Liver (tissue), 9 donors: ENCODE results near the gene CXXC5. TPM values are rescaled to one million over a fixed set of nuclear protein-coding genes. Genes with fewer than 3 reads are reported as not detected.

Source experiments
- DNase-seq: peaks from one replicate; pipeline ENCODE4 v3.0.0-alpha.2; 2017; ENCODE audit warnings: low spot score
- H3K27ac ChIP-seq, 2 donors: one replicate each; pipeline ENCODE4 v1.7.0; 2013; ENCODE audit warnings: inconsistent platforms in 2 of 2, low read length in 2 of 2, control low read depth in 1 of 2, low read depth in 1 of 2, mild to moderate bottlenecking in 1 of 2
- H3K27me3 ChIP-seq, 4 donors: one replicate each; pipeline versions ENCODE4 v1.6.1 to v1.7.0; 2013; ENCODE audit warnings: low read length in 3 of 4, inconsistent platforms in 1 of 4, mild to moderate bottlenecking in 1 of 4, moderate library complexity in 1 of 4; ENCODE audit not compliant: control insufficient read depth in 4 of 4, insufficient read depth in 4 of 4
- H3K36me3 ChIP-seq, 4 donors: one replicate each; pipeline versions ENCODE4 v1.6.1 to v1.7.0; 2013; ENCODE audit warnings: low read length in 3 of 4, mild to moderate bottlenecking in 3 of 4, low read depth in 1 of 4, moderate library complexity in 1 of 4; ENCODE audit not compliant: control insufficient read depth in 4 of 4, insufficient read depth in 3 of 4
- H3K4me1 ChIP-seq, 4 donors: one replicate each; pipeline versions ENCODE4 v1.6.1 to v1.7.0; 2013; ENCODE audit warnings: low read length in 3 of 4, mild to moderate bottlenecking in 3 of 4, moderate library complexity in 1 of 4; ENCODE audit not compliant: control insufficient read depth in 4 of 4, insufficient read depth in 4 of 4
- H3K4me3 ChIP-seq, 3 donors: one replicate each; pipeline versions ENCODE4 v1.6.1 to v1.7.0; 2013; ENCODE audit warnings: low read length in 3 of 3, control low read depth in 1 of 3, low read depth in 1 of 3, mild to moderate bottlenecking in 1 of 3
- H3K9ac ChIP-seq, 2 donors: one replicate each; pipeline ENCODE4 v1.7.0; 2013; ENCODE audit warnings: low read length in 2 of 2, mild to moderate bottlenecking in 2 of 2, moderate library complexity in 2 of 2, control low read depth in 1 of 2, low read depth in 1 of 2
- H3K9me3 ChIP-seq, 4 donors: one replicate each; pipeline versions ENCODE4 v1.6.1 to v1.7.0; 2013; ENCODE audit warnings: low read length in 3 of 4; ENCODE audit not compliant: control insufficient read depth in 4 of 4
- EGR1 ChIP-seq, 2 donors: IDR thresholded peaks; 2 replicates each; pipeline ENCODE4 v1.6.1; 2016 to 2018; ENCODE audit warnings: antibody characterized with exemption in 2 of 2, low read depth in 2 of 2
- FOXA1 ChIP-seq: IDR thresholded peaks from 2 replicates; pipeline ENCODE4 v1.6.1; 2016; ENCODE audit warnings: antibody characterized with exemption
- FOXA2 ChIP-seq: IDR thresholded peaks from 2 replicates; pipeline ENCODE4 v1.6.1; 2016; ENCODE audit warnings: antibody characterized with exemption
- GABPA ChIP-seq, 2 donors: IDR thresholded peaks in 1 of 2; conservative IDR thresholded peaks in 1 of 2; 2 replicates each; pipeline ENCODE4 v1.6.1; 2016; ENCODE audit warnings: antibody characterized with exemption in 2 of 2, mild to moderate bottlenecking in 1 of 2, moderate library complexity in 1 of 2
- HNF4A ChIP-seq, 2 donors: conservative IDR thresholded peaks; 2 replicates each; pipeline ENCODE4 v1.6.1; 2016; ENCODE audit warnings: antibody characterized with exemption in 2 of 2, mild to moderate bottlenecking in 2 of 2
- HNF4G ChIP-seq: IDR thresholded peaks from 2 replicates; pipeline ENCODE4 v1.6.1; 2016; ENCODE audit warnings: antibody characterized with exemption
- JUND ChIP-seq, 2 donors: IDR thresholded peaks; 2 replicates each; pipeline ENCODE4 v1.6.1; 2016; ENCODE audit warnings: antibody characterized with exemption in 2 of 2
- NR2F2 ChIP-seq: IDR thresholded peaks from 2 replicates; pipeline ENCODE4 v1.6.1; 2016; ENCODE audit warnings: antibody characterized with exemption
- RAD21 ChIP-seq, 2 donors: IDR thresholded peaks; 2 replicates each; pipeline ENCODE4 v1.6.1; 2016; ENCODE audit warnings: antibody characterized with exemption in 2 of 2, mild to moderate bottlenecking in 2 of 2
- SP1 ChIP-seq: IDR thresholded peaks from 2 replicates; pipeline ENCODE4 v1.6.1; 2018; ENCODE audit warnings: antibody characterized with exemption, mild to moderate bottlenecking
- YY1 ChIP-seq: IDR thresholded peaks from 2 replicates; pipeline ENCODE4 v1.6.1; 2016; ENCODE audit warnings: antibody characterized with exemption, mild to moderate bottlenecking
- WGBS: extraction: QIAGEN DNeasy Blood & Tissue Kit; methylation state at CpG from one replicate; pipeline ENCODE4 v1.1.7; 2013; 5-methylcytosine and 5-hydroxymethylcytosine counted together
- polyA plus RNA-seq, 2 donors: library from polyadenylated mRNA; stranded (reverse) in 1 of 2; unstranded in 1 of 2; fragments of 200-250 nt in 1 of 2; fragments of >200 nt in 1 of 2; fragmentation: Nextera tagmentation in 1 of 2; extraction: Ambion mirVana in 1 of 2; gene quantifications; one replicate each; pipeline versions ENCODE4 v1.2.1 to v1.2.3, GENCODE V29; 2013 to 2015
- total RNA-seq, 2 donors: library from RNA; depleted of rRNA; stranded (reverse); fragments of >200 nt; gene quantifications; one replicate each; pipeline ENCODE4 v1.2.3, GENCODE V29; 2014
- TF ChIP-seq, protein P1 (sequence below): IDR thresholded peaks from 2 replicates; pipeline ENCODE4 v1.6.1; 2016; ENCODE audit warnings: antibody characterized with exemption, mild to moderate bottlenecking
- TF ChIP-seq, protein P2 (sequence below): IDR thresholded peaks from 2 replicates; pipeline ENCODE4 v1.6.1; 2016; ENCODE audit warnings: antibody characterized with exemption
- TF ChIP-seq, protein P3 (sequence below): fragments of 150-350 bp; IDR thresholded peaks from 2 replicates; pipeline ENCODE4 v1.5.1; 2017; ENCODE audit warnings: improper control_type of control experiment, low read depth, low read length; ENCODE audit not compliant: missing input control
- TF ChIP-seq, protein P4 (sequence below): IDR thresholded peaks from 2 replicates; pipeline ENCODE4 v1.6.1; 2016; ENCODE audit warnings: antibody characterized with exemption
- donor health status: healthy.
- donor health status: healthy.
- donor health status: healthy.
- donor health status: healthy.
- donor health status: healthy.

The CXXC5 gene
- total and polyA plus RNA-seq, 4 donors: 40.6 to 78.6 (median 64.5) TPM

DNA sequence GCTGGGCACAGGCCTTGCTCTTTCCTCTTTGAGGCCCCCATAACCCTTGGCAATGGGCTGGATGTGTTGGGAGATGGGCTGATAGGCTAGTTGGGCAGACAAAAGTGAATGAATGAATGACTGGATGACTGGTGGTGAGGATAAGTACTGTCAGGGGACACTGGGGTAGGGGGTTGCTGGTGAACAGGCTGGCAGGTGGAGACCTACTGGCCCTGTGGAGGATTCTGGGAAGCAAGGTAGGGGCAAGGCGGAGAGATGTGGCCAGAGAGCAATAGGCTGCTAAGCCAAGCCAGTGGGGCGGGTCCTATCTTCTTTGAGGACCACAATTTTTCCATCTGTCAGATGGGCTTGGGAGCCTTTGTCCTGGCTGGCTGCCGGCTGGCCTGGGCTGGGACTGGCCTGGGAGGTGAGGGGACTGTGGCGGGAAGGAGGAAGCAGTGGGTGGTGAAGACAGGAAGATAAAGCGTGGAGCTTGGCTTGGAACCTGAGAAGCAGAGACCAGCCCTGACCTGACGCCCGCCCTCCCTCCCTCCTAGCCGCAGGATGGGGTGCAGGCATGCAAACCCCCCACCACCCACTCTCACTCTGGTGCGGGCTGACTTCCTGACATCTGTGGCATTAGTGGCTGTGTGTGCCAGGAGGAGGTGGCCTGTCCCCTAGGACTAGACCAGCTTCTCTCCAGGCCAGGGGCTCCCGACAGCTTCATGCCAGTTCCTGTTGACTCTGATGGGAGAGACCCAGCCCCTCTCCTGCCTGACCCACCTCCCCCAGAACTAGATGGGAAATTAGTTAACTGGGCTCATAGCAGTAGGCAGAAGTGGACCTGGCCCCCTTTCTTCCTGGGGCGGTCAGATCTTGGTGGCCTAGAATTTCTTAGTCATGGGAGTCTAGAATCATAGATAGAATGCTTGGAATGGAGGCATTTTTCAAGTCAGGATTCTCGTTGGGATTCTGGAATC is 9.5 kb downstream of the CXXC5 start:
- no peaks in the 10 kb centered on the region for H3K9me3 ChIP-seq
- DNase-seq: no peak
- H3K9ac ChIP-seq: peak overlapping the region in 1 of 2 donors; percentile 30
- H3K4me1 ChIP-seq: peaks cover 74 to 95% (median 87%) of the 10 kb centered on the region in 4 donors
- 53% methylated on average over 12 of the region's 12 CpGs for WGBS
- TF ChIP-seq HNF4A (conservative IDR thresholded peaks at IDR 0.05) (no peak), GABPA (IDR thresholded peaks at IDR 0.05 in 1 of 2, conservative IDR thresholded peaks at IDR 0.05 in 1 of 2) (no peak), NR2F2 (no peak), JUND (IDR thresholded peaks at IDR 0.05) (no peak), FOXA2 (no peak), RAD21 (IDR thresholded peaks at IDR 0.05) (no peak), HNF4G (no peak), SP1 (no peak), FOXA1 (no peak), YY1 (no peak), EGR1 (IDR thresholded peaks at IDR 0.05; ENCODE audit: low read depth in 2 of 2) (no peak)
- TF ChIP-seq, protein P1, sequence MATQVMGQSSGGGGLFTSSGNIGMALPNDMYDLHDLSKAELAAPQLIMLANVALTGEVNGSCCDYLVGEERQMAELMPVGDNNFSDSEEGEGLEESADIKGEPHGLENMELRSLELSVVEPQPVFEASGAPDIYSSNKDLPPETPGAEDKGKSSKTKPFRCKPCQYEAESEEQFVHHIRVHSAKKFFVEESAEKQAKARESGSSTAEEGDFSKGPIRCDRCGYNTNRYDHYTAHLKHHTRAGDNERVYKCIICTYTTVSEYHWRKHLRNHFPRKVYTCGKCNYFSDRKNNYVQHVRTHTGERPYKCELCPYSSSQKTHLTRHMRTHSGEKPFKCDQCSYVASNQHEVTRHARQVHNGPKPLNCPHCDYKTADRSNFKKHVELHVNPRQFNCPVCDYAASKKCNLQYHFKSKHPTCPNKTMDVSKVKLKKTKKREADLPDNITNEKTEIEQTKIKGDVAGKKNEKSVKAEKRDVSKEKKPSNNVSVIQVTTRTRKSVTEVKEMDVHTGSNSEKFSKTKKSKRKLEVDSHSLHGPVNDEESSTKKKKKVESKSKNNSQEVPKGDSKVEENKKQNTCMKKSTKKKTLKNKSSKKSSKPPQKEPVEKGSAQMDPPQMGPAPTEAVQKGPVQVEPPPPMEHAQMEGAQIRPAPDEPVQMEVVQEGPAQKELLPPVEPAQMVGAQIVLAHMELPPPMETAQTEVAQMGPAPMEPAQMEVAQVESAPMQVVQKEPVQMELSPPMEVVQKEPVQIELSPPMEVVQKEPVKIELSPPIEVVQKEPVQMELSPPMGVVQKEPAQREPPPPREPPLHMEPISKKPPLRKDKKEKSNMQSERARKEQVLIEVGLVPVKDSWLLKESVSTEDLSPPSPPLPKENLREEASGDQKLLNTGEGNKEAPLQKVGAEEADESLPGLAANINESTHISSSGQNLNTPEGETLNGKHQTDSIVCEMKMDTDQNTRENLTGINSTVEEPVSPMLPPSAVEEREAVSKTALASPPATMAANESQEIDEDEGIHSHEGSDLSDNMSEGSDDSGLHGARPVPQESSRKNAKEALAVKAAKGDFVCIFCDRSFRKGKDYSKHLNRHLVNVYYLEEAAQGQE: no peak
- TF ChIP-seq, protein P2, sequence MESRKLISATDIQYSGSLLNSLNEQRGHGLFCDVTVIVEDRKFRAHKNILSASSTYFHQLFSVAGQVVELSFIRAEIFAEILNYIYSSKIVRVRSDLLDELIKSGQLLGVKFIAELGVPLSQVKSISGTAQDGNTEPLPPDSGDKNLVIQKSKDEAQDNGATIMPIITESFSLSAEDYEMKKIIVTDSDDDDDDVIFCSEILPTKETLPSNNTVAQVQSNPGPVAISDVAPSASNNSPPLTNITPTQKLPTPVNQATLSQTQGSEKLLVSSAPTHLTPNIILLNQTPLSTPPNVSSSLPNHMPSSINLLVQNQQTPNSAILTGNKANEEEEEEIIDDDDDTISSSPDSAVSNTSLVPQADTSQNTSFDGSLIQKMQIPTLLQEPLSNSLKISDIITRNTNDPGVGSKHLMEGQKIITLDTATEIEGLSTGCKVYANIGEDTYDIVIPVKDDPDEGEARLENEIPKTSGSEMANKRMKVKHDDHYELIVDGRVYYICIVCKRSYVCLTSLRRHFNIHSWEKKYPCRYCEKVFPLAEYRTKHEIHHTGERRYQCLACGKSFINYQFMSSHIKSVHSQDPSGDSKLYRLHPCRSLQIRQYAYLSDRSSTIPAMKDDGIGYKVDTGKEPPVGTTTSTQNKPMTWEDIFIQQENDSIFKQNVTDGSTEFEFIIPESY: no peak
- TF ChIP-seq, protein P3, sequence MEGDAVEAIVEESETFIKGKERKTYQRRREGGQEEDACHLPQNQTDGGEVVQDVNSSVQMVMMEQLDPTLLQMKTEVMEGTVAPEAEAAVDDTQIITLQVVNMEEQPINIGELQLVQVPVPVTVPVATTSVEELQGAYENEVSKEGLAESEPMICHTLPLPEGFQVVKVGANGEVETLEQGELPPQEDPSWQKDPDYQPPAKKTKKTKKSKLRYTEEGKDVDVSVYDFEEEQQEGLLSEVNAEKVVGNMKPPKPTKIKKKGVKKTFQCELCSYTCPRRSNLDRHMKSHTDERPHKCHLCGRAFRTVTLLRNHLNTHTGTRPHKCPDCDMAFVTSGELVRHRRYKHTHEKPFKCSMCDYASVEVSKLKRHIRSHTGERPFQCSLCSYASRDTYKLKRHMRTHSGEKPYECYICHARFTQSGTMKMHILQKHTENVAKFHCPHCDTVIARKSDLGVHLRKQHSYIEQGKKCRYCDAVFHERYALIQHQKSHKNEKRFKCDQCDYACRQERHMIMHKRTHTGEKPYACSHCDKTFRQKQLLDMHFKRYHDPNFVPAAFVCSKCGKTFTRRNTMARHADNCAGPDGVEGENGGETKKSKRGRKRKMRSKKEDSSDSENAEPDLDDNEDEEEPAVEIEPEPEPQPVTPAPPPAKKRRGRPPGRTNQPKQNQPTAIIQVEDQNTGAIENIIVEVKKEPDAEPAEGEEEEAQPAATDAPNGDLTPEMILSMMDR: no peak
- H3K36me3 ChIP-seq: no peaks in the 10 kb centered on the region
- no peak overlapping the region for H3K4me3 ChIP-seq
- H3K27ac ChIP-seq: peak overlapping the region; percentile 75 to 77
- no peaks in the 10 kb centered on the region for H3K27me3 ChIP-seq

DNA sequence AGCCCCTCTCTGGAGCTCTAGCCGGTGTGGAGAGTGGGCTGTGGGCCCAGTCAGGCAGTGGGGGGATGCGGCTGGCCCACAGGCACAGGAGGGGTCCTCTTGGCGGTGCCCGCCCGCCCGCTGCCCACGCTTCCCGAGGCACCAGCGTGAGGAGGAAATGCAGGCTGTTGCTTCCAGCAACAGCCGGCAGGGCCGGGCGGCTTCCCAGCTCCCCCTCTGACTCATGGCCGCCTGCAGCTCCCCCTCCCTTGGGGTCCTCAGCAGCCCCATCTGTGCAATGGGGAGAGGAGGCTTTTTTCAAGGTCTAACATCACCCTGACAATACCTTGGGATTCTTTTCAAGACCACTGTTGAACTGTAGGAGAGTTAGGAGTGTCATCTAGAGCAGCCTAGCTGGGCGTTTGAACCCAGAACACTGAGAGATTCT is 10.4 kb downstream of the CXXC5 start:
- TF ChIP-seq, protein P3: no peak
- TF ChIP-seq, protein P4, sequence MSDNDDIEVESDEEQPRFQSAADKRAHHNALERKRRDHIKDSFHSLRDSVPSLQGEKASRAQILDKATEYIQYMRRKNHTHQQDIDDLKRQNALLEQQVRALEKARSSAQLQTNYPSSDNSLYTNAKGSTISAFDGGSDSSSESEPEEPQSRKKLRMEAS: no peak
- TF ChIP-seq YY1 (no peak), RAD21 (IDR thresholded peaks at IDR 0.05) (no peak)
- Histone ChIP-seq H3K36me3 (no peaks in the 10 kb centered on the region), H3K9ac (peak overlapping the region in 1 of 2 donors; percentile 53), H3K9me3 (no peaks in the 10 kb centered on the region), H3K4me3 (no peak overlapping the region), H3K27me3 (no peaks in the 10 kb centered on the region), H3K27ac (peak overlapping the region; percentile 75 to 77), H3K4me1 (peaks cover 71 to 95% (median 87%) of the 10 kb centered on the region in 4 donors)
- WGBS: 58% methylated on average over 14 of the region's 14 CpGs
- no peak for DNase-seq
